OCI-LY3 (cell line): ENCODE results near the gene CMTM4.

Experiments used
- H2AFZ ChIP-seq: fragments of 200-600, 300-600 bp; shearing (Covaris generic); 2 replicates; pipeline ENCODE4 v1.6.0; 2014; ENCODE audit warnings: antibody characterized with exemption, low read depth, low read length
- H3K27ac ChIP-seq: fragments of 200-600, 300-600 bp; sonication (generic); 2 replicates; pipeline ENCODE4 v1.5.1; 2014; ENCODE audit warnings: mild to moderate bottlenecking, low read length, moderate library complexity, mixed read lengths
- H3K27me3 ChIP-seq: fragments of 200-600, 300-600 bp; sonication (generic); 2 replicates; pipeline ENCODE4 v1.6.1; 2014; ENCODE audit warnings: low read depth, low read length, mixed read lengths
- H3K36me3 ChIP-seq: fragments of 200-600, 300-600 bp; sonication (generic); replicated peaks from 2 replicates; pipeline ENCODE3; 2014; ENCODE audit warnings: low read depth, low read length, mixed read lengths
- H3K4me1 ChIP-seq: fragments of 300-600, 200-600 bp; sonication (generic); 2 replicates; pipeline ENCODE4 v1.6.1; 2014; ENCODE audit warnings: low read length, mixed read lengths
- H3K4me2 ChIP-seq: fragments of 200-600, 300-600 bp; sonication (generic); 2 replicates; pipeline ENCODE4 v1.6.1; 2014; ENCODE audit warnings: low read length, mixed read lengths
- H3K4me3 ChIP-seq: fragments of 300-600, 200-600 bp; sonication (generic); 2 replicates; pipeline ENCODE4 v1.5.1; 2014; ENCODE audit warnings: antibody characterized with exemption, mild to moderate bottlenecking, low read length, moderate library complexity
- H3K79me2 ChIP-seq: fragments of 300-600, 200-600 bp; shearing (Covaris generic); 2 replicates; pipeline ENCODE4 v1.6.1; 2014; ENCODE audit warnings: mild to moderate bottlenecking, low read length, mixed read lengths
- H3K9ac ChIP-seq: fragments of 300-600, 200-600 bp; shearing (Covaris generic); 2 replicates; pipeline ENCODE4 v1.6.0; 2014; ENCODE audit warnings: mild to moderate bottlenecking, low read length, moderate library complexity
- H3K9me3 ChIP-seq: fragments of 200-600, 300-600 bp; shearing (Covaris generic); 2 replicates; pipeline ENCODE4 v1.6.1; 2014; ENCODE audit warnings: low read length, mixed read lengths; ENCODE audit not compliant: insufficient read depth
- H4K20me1 ChIP-seq: fragments of 200-600, 300-600 bp; sonication (generic); 2 replicates; pipeline ENCODE4 v1.6.1; 2016; ENCODE audit warnings: low read length, mixed read lengths; ENCODE audit not compliant: insufficient read depth
- CTCF ChIP-seq: fragments of 200-600, 300-600 bp; sonication (generic); IDR thresholded peaks from 2 replicates; pipeline ENCODE4 v1.5.1; 2014; ENCODE audit warnings: antibody characterized with exemption, low read length, low read depth
- EZH2phosphoT487 ChIP-seq: fragments of 200-600 bp; shearing (Covaris generic); IDR thresholded peaks from 2 replicates; pipeline ENCODE4 v1.6.1; 2018; ENCODE audit warnings: antibody characterized with exemption, mixed run types, low read depth

CMTM4 gene

GRCh38 chr16:66609139-66609510 is 87.4 kb downstream of the CMTM4 start:
- no peak overlapping the region for H3K9ac ChIP-seq

GRCh38 chr16:66608241-66609138 is 88.1 kb downstream of the CMTM4 start:
- Histone ChIP-seq H3K27ac (peak overlapping the region; percentile 12), H3K9ac (no peak overlapping the region), H3K4me3 (no peak overlapping the region), H3K27me3 (no peaks in the 10 kb centered on the region), H3K79me2 (peaks cover 26% of the 10 kb centered on the region), H2AFZ (no peak overlapping the region), H3K4me2 (peak overlapping the region; percentile 0; the same call in 1 of the 2 replicates), H3K4me1 (peaks cover 34% of the 10 kb centered on the region), H4K20me1 (peaks cover 35% of the 10 kb centered on the region), H3K9me3 (no peaks in the 10 kb centered on the region), H3K36me3 (peaks cover 39% of the 10 kb centered on the region)
- TF ChIP-seq CTCF (peak; percentile 94), EZH2phosphoT487 (no peak)

More at GRCh38 chr16:66609139-66609510, 87.4 kb downstream of the CMTM4 start:
- no peaks in the 10 kb centered on the region for H3K9me3 ChIP-seq
- no peaks in the 10 kb centered on the region for H3K27me3 ChIP-seq
- H2AFZ ChIP-seq = no peak overlapping the region
- H3K4me3 ChIP-seq = no peak overlapping the region
- peaks cover 26% of the 10 kb centered on the region for H3K79me2 ChIP-seq
- no peak overlapping the region for H3K27ac ChIP-seq
- H4K20me1 ChIP-seq = peaks cover 35% of the 10 kb centered on the region
- TF ChIP-seq EZH2phosphoT487 (no peak), CTCF (no peak)
- H3K36me3 ChIP-seq = peaks cover 41% of the 10 kb centered on the region
- H3K4me2 ChIP-seq = no peak overlapping the region
- H3K4me1 ChIP-seq = peaks cover 31% of the 10 kb centered on the region

- H4K20me1 ChIP-seq = peaks cover 35% of the 10 kb centered on the region
- H3K27ac ChIP-seq = peak overlapping the region; percentile 83
- H3K79me2 ChIP-seq = peaks cover 26% of the 10 kb centered on the region
- H2AFZ ChIP-seq = no peak overlapping the region
- peak overlapping the region; percentile 83 for H3K9ac ChIP-seq
- H3K27me3 ChIP-seq = no peaks in the 10 kb centered on the region
- peaks cover 31% of the 10 kb centered on the region for H3K36me3 ChIP-seq
- H3K4me1 ChIP-seq = peaks cover 41% of the 10 kb centered on the region
- peak overlapping the region; percentile 100 for H3K4me2 ChIP-seq
- peak overlapping the region; percentile 88 for H3K4me3 ChIP-seq
- peaks cover 5% of the 10 kb centered on the region for H3K9me3 ChIP-seq
- no peak for TF ChIP-seq CTCF
- TF ChIP-seq EZH2phosphoT487 = no peak
These were observed 90.4 kb downstream of the CMTM4 start for GRCh38 chr16:66605979-66606751.
